SK-N-SH (cell line): ENCODE results near the gene AIRE. TPM values are rescaled to one million over a fixed set of nuclear protein-coding genes. Genes with fewer than 3 reads are reported as not detected.

Experiments
- CTCF ChIA-PET: fragments of 300-600, 350-600 bp; formaldehyde crosslinking; extraction: SDS; loops from one replicate; lab custom pipeline; 2021; lab: Yijun Ruan, JAX
- POLR2A ChIA-PET: fragments of 350-600 bp; sonication (Branson Sonifier 250); formaldehyde crosslinking; extraction: SDS; loops from one replicate; lab custom pipeline; 2020; ENCODE audit warnings: antibody characterized with exemption, inconsistent platforms; lab: Yijun Ruan, JAX
- DNase-seq: peaks from one replicate; pipeline ENCODE4 v3.0.0; 2012
- H2AFZ ChIP-seq: fragments of 200-600 bp; sonication (generic); 2 replicates; pipeline ENCODE4 v1.8.1; 2016; ENCODE audit warnings: antibody characterized with exemption, mild to moderate bottlenecking, low read depth
- H3F3A ChIP-seq: fragments of 200-600 bp; sonication (generic); replicated peaks from 2 replicates; pipeline ENCODE3; 2016; ENCODE audit warnings: antibody characterized with exemption, mild to moderate bottlenecking; ENCODE audit not compliant: insufficient read depth
- H3K27ac ChIP-seq, 2 experiments: fragments of 200-500 bp in 1 of 2; fragments of 200-600 bp in 1 of 2; sonication (Bioruptor generic) in 1 of 2; sonication (generic), shearing (Covaris generic) in 1 of 2; 2 replicates each; pipeline versions ENCODE4 v1.5.1 to v1.6.1; 2014 to 2016; ENCODE audit warnings: low read depth in 2 of 2, inconsistent platforms in 1 of 2, low read length in 1 of 2, mild to moderate bottlenecking in 1 of 2, mixed read lengths in 1 of 2
- H3K27me3 ChIP-seq: fragments of 200-600 bp; sonication (generic), shearing (Covaris generic); 2 replicates; pipeline ENCODE4 v1.6.1; 2016; ENCODE audit warnings: mixed run types; ENCODE audit not compliant: insufficient read depth
- H3K36me3 ChIP-seq, 2 experiments: fragments of 200-500 bp in 1 of 2; fragments of 200-600 bp in 1 of 2; sonication (Bioruptor generic) in 1 of 2; sonication (generic) in 1 of 2; replicated peaks in 1 of 2; 2 replicates each; pipeline versions ENCODE3 to v1.5.1; 2014 to 2016; ENCODE audit warnings: low read length in 1 of 2, mild to moderate bottlenecking in 1 of 2; ENCODE audit not compliant: insufficient read depth in 2 of 2, control insufficient read depth in 1 of 2
- H3K4me1 ChIP-seq, 2 experiments: fragments of 200-500 bp in 1 of 2; fragments of 200-600 bp in 1 of 2; sonication (Bioruptor generic) in 1 of 2; sonication (generic), shearing (Covaris generic) in 1 of 2; 2 replicates each; pipeline versions ENCODE4 v1.5.1 to v1.6.1; 2014 to 2016; ENCODE audit warnings: low read depth in 1 of 2, low read length in 1 of 2, mixed run types in 1 of 2; ENCODE audit not compliant: insufficient read depth in 2 of 2, control insufficient read depth in 1 of 2
- H3K4me2 ChIP-seq: fragments of 200-600 bp; sonication (generic), shearing (Covaris generic); 2 replicates; pipeline ENCODE4 v1.6.1; 2017; ENCODE audit warnings: mixed run types
- H3K4me3 ChIP-seq, 2 experiments: fragments of 200-500 bp in 1 of 2; fragments of 200-600 bp in 1 of 2; sonication (Bioruptor generic) in 1 of 2; sonication (generic), shearing (Covaris generic) in 1 of 2; 2 replicates each; pipeline versions ENCODE4 v1.5.1 to v1.8.1; 2014 to 2016; ENCODE audit warnings: low read depth in 2 of 2, inconsistent platforms in 1 of 2, low read length in 1 of 2, mild to moderate bottlenecking in 1 of 2, mixed read lengths in 1 of 2, moderate library complexity in 1 of 2
- H3K79me2 ChIP-seq: fragments of 200-600 bp; sonication (generic); 2 replicates; pipeline ENCODE4 v1.8.1; 2017; ENCODE audit warnings: mild to moderate bottlenecking; ENCODE audit not compliant: insufficient read depth
- H3K9ac ChIP-seq: fragments of 200-600 bp; sonication (generic); 2 replicates; pipeline ENCODE4 v1.6.1; 2017; ENCODE audit warnings: mixed run types
- H3K9me2 ChIP-seq: fragments of 200-600 bp; sonication (generic); 2 replicates; pipeline ENCODE4 v1.6.1; 2017; ENCODE audit warnings: mixed run types
- H3K9me3 ChIP-seq: fragments of 200-600 bp; sonication (generic); 2 replicates; pipeline ENCODE4 v1.6.1; 2017; ENCODE audit warnings: mixed run types, mild to moderate bottlenecking, moderate library complexity
- H4K20me1 ChIP-seq: fragments of 200-600 bp; sonication (generic); 2 replicates; pipeline ENCODE4 v1.6.1; 2017; ENCODE audit warnings: mild to moderate bottlenecking, mixed run types; ENCODE audit not compliant: insufficient read depth
- EP300 ChIP-seq, 2 experiments: IDR thresholded peaks; 2 replicates each; pipeline versions ENCODE4 v1.4.0 to v1.6.1; 2012; ENCODE audit warnings: borderline replicate concordance in 1 of 2, low read depth in 1 of 2, low read length in 1 of 2
- FOXM1 ChIP-seq: IDR thresholded peaks from 2 replicates; pipeline ENCODE4 v1.4.0; 2012; ENCODE audit warnings: low read depth, mild to moderate bottlenecking
- IRF3 ChIP-seq: fragments of 150-350 bp; IDR thresholded peaks from 2 replicates; pipeline ENCODE4 v1.6.1; 2016; ENCODE audit warnings: mild to moderate bottlenecking, low read depth, low read length
- SIN3A ChIP-seq: IDR thresholded peaks from 2 replicates; pipeline ENCODE4 v1.6.1; 2012; ENCODE audit warnings: low read depth, mild to moderate bottlenecking, low read length, moderate library complexity, borderline replicate concordance
- ZBTB33 ChIP-seq: IDR thresholded peaks from 2 replicates; pipeline ENCODE4 v1.4.0; 2012; ENCODE audit warnings: low read depth, borderline replicate concordance
- WGBS: methylation state at CpG from one replicate; pipeline ENCODE4 v1.1.6; 2017; ENCODE audit warnings: low lambda C conversion rate; 5-methylcytosine and 5-hydroxymethylcytosine counted together
- polyA plus RNA-seq, 3 experiments: library from polyadenylated mRNA; depleted of rRNA; stranded (reverse); fragments of >200 nt; gene quantifications; 2 replicates each; pipeline ENCODE4 v1.2.3, GENCODE V29; 2012
- small RNA-seq, 7 experiments: library from RNA; depleted of rRNA; stranded (forward); fragments of <200 nt; gene quantifications; one replicate each; pipeline ENCODE3, GENCODE V24; 2012

The AIRE gene
- polyA plus RNA-seq, 1 of the 3 experiments (the other 2 are of a cell fraction) = not detected

GRCh38 chr21:44347911-44348451 lies 62.3 kb downstream of the AIRE start:
- Histone ChIP-seq H3F3A (no peaks in the 10 kb centered on the region), H3K4me2 (no peak overlapping the region), H3K27ac (no peak overlapping the region), H3K9ac (no peak overlapping the region), H3K9me2 (no peaks in the 10 kb centered on the region), H3K4me3 (no peak overlapping the region), H3K27me3 (peaks cover 45% of the 10 kb centered on the region), H2AFZ (no peak overlapping the region)
- CTCF ChIA-PET = interaction anchor here (0.9 kb wide), 1 partner anchor 50 kb away, joined by 4 read pairs; no protein-coding TSS in a partner anchor
- TF ChIP-seq FOXM1 (no peak), EP300 (IDR thresholded peaks at IDR 0.05; ENCODE audit: borderline replicate concordance in 1 of 2, low read depth in 1 of 2, low read length in 1 of 2) (no peak), SIN3A (no peak), ZBTB33 (no peak), IRF3 (no peak)
- TF ChIP-seq, all 33 proteins: peak for 0
- Histone ChIP-seq H3K9me3 (no peaks in the 10 kb centered on the region), H4K20me1 (no peaks in the 10 kb centered on the region), H3K79me2 (no peaks in the 10 kb centered on the region), H3K4me1 (no peaks in the 10 kb centered on the region), H3K36me3 (no peaks in the 10 kb centered on the region)
- POLR2A ChIA-PET = no interaction called here
- 54% methylated on average over 15 of the region's 22 CpGs for WGBS
- DNase-seq = no peak

Small RNA genes within 50 kb of the gene (small RNA-seq; reads per million reads assigned to genes)
- 0 reads per million in 7 experiments for gene AP001059.3

Other genes with a start within 250 kb of the AIRE start
- 6.0 and 6.9 TPM in 2 replicates for gene PWP2, start 178.5 kb upstream of the AIRE start, polyA plus RNA-seq (2012; rRNA removed)
- gene GATD3, start 152.2 kb upstream of the AIRE start, polyA plus RNA-seq (2012; rRNA removed) = 18.9 and 27.7 TPM in 2 replicates
- 0.43 and 0.52 TPM in 2 replicates for gene ICOSLG, start 44.9 kb upstream of the AIRE start, polyA plus RNA-seq (2012; rRNA removed)
- gene DNMT3L, start 24.0 kb upstream of the AIRE start, polyA plus RNA-seq (2012; rRNA removed) = not detected in 2 replicates
- gene PFKL, start 14.2 kb downstream of the AIRE start, polyA plus RNA-seq (2012; rRNA removed) = 107 and 118 TPM in 2 replicates
- gene CFAP410, start 53.5 kb downstream of the AIRE start, polyA plus RNA-seq (2012; rRNA removed) = 18.0 and 19.2 TPM in 2 replicates
- not detected in 2 replicates for gene TRPM2, start 67.7 kb downstream of the AIRE start, polyA plus RNA-seq (2012; rRNA removed)
- 1.9 and 2.3 TPM in 2 replicates for gene LRRC3, start 169.6 kb downstream of the AIRE start, polyA plus RNA-seq (2012; rRNA removed)